ENCODE data around the gene PPP2R3B.

DNA sequence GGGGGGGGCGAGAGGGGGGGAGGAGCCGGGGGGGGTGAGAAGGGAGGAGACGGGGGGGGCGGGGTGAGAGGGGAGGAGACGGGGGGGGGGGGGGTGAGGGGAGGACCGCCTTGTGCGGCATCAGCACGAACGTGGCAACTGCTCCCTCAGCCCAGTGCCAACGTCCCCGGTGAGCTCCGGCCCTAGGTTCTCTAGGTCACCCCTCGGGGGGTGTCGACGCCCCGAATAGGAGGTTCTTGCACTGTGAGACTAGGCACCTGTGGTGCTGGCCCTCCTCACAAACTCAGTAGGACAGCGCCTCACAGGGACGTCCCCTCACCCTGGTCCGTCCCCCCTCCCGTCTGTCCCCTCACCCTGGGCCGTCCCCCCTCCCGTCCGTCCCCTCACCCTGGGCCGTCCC, 46.6 kb downstream of the PPP2R3B start:
- TF ChIP-seq, protein P1, sequence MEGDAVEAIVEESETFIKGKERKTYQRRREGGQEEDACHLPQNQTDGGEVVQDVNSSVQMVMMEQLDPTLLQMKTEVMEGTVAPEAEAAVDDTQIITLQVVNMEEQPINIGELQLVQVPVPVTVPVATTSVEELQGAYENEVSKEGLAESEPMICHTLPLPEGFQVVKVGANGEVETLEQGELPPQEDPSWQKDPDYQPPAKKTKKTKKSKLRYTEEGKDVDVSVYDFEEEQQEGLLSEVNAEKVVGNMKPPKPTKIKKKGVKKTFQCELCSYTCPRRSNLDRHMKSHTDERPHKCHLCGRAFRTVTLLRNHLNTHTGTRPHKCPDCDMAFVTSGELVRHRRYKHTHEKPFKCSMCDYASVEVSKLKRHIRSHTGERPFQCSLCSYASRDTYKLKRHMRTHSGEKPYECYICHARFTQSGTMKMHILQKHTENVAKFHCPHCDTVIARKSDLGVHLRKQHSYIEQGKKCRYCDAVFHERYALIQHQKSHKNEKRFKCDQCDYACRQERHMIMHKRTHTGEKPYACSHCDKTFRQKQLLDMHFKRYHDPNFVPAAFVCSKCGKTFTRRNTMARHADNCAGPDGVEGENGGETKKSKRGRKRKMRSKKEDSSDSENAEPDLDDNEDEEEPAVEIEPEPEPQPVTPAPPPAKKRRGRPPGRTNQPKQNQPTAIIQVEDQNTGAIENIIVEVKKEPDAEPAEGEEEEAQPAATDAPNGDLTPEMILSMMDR (IDR thresholded peaks at IDR 0.05): no peak
- no peak for TF ChIP-seq POLR2A (IDR thresholded peaks at IDR 0.05)
